22Rv1 (cell line): ENCODE results near the gene CGB2.

Source experiments
- CTCF ChIP-seq: fragments of 450-650 bp; IDR thresholded peaks from 2 replicates; pipeline ENCODE4 v1.5.1; 2017; ENCODE audit warnings: mild to moderate bottlenecking
- ZFX ChIP-seq: fragments of 450-650 bp; IDR thresholded peaks from 2 replicates; pipeline ENCODE4 v1.6.1; 2017; ENCODE audit warnings: antibody characterized with exemption, borderline replicate concordance

- TF ChIP-seq CTCF: no peak
- TF ChIP-seq ZFX: no peak
Observed at GRCh38 chr19:49070416-49070815, 38.7 kb downstream of the CGB2 start.
